Breast epithelium (tissue), 3 donors: ENCODE data around the gene RARA.

ENCODE experiments used
- POLR2A ChIP-seq: fragments of 450-650 bp; IDR thresholded peaks from one replicate; pipeline ENCODE4 v1.6.1; 2016; ENCODE audit warnings: antibody characterized with exemption, mild to moderate bottlenecking, moderate library complexity
- POLR2AphosphoS5 ChIP-seq, 3 donors: sonication (generic); formaldehyde crosslinking; IDR thresholded peaks; one replicate each; pipeline ENCODE4 v1.6.1; 2017; ENCODE audit warnings: antibody characterized with exemption in 3 of 3
- TF ChIP-seq, protein P1 (sequence below), 3 donors: fragments of 450-650 bp; IDR thresholded peaks; one replicate each; pipeline ENCODE4 v1.5.1; 2016 to 2017; ENCODE audit warnings: antibody characterized with exemption in 3 of 3, mild to moderate bottlenecking in 3 of 3, moderate library complexity in 3 of 3

DNA sequence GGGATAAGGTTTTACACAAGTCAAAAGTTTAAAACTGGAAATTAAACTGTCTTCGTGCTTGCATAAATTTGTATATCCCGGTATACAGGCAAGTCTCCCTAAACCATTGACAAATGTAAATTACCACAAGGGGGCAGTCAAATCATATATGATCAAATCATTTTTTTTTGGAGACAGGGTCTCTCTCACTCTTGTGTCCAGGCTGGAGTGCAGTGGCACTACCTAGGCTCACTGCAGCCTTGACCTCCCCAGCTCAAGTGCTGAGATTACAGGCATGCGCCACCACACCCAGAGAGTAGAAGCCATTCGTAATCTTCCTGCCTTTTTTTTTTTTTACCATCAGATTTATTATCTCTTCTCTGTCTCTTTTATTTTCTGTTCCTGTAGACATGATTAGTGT, 90.2 kb downstream of the RARA start:
- TF ChIP-seq, protein P1, sequence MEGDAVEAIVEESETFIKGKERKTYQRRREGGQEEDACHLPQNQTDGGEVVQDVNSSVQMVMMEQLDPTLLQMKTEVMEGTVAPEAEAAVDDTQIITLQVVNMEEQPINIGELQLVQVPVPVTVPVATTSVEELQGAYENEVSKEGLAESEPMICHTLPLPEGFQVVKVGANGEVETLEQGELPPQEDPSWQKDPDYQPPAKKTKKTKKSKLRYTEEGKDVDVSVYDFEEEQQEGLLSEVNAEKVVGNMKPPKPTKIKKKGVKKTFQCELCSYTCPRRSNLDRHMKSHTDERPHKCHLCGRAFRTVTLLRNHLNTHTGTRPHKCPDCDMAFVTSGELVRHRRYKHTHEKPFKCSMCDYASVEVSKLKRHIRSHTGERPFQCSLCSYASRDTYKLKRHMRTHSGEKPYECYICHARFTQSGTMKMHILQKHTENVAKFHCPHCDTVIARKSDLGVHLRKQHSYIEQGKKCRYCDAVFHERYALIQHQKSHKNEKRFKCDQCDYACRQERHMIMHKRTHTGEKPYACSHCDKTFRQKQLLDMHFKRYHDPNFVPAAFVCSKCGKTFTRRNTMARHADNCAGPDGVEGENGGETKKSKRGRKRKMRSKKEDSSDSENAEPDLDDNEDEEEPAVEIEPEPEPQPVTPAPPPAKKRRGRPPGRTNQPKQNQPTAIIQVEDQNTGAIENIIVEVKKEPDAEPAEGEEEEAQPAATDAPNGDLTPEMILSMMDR (IDR thresholded peaks at IDR 0.05), result peak; percentile 17 to 55 (median 46)
- TF ChIP-seq POLR2A (no peak), POLR2AphosphoS5 (IDR thresholded peaks at IDR 0.05) (no peak)
